C4-2B (cell line): Measurements from ENCODE around the gene KCNAB2.

Experiments
- H3K27ac ChIP-seq: fragments of 450-650 bp; 2 replicates; pipeline ENCODE4 v1.5.1; 2017
- ZFX ChIP-seq: fragments of 450-650 bp; IDR thresholded peaks from 2 replicates; pipeline ENCODE4 v1.6.1; 2017
- TF ChIP-seq, protein P1 (sequence below): fragments of 450-650 bp; conservative IDR thresholded peaks from 2 replicates; pipeline ENCODE4 v1.5.1; 2017; ENCODE audit warnings: mild to moderate bottlenecking

KCNAB2 gene

GRCh38 chr1:6080469-6080868, 34.8 kb downstream of the KCNAB2 start:
- H3K27ac ChIP-seq: no peak overlapping the region
- TF ChIP-seq, protein P1, sequence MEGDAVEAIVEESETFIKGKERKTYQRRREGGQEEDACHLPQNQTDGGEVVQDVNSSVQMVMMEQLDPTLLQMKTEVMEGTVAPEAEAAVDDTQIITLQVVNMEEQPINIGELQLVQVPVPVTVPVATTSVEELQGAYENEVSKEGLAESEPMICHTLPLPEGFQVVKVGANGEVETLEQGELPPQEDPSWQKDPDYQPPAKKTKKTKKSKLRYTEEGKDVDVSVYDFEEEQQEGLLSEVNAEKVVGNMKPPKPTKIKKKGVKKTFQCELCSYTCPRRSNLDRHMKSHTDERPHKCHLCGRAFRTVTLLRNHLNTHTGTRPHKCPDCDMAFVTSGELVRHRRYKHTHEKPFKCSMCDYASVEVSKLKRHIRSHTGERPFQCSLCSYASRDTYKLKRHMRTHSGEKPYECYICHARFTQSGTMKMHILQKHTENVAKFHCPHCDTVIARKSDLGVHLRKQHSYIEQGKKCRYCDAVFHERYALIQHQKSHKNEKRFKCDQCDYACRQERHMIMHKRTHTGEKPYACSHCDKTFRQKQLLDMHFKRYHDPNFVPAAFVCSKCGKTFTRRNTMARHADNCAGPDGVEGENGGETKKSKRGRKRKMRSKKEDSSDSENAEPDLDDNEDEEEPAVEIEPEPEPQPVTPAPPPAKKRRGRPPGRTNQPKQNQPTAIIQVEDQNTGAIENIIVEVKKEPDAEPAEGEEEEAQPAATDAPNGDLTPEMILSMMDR: no peak
- no peak for TF ChIP-seq ZFX

- TF ChIP-seq, protein P1: no peak
- TF ChIP-seq ZFX: no peak
- no peak overlapping the region for H3K27ac ChIP-seq
Observed at GRCh38 chr1:6081901-6082300, 36.2 kb downstream of the KCNAB2 start.

DNA sequence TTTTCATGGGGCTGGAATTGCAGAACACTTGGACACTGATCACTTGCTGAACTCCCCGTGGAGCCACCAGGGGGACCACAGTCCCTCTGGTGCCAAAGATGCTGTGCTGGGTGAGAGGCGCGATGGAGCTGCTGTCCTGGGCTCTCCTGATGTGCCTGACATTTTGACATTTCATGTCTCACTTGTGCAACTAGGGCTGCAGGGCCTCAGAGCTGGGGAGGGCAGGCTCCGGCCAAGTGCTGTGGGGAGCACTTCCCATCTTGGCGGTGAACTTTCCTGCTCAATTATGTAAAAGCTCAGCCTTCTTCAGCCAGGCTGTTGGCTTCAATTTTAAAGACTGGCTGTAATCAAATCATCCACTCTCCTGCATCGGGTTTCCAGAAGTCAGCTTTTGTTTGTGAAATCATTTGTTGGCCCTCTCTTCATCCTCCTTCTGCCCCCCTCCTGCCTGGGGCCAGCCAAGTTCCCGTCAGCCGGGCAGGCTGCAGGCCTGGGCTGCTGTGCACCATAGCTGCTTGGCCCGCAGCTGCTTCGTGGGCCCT, 36.8 kb downstream of the KCNAB2 start:
- no peak overlapping the region for H3K27ac ChIP-seq
- TF ChIP-seq, protein P1: no peak
- no peak for TF ChIP-seq ZFX

GRCh38 chr1:6083385-6083784, 37.7 kb downstream of the KCNAB2 start:
- H3K27ac ChIP-seq: no peak overlapping the region
- TF ChIP-seq ZFX: no peak
- TF ChIP-seq, protein P1: no peak

DNA sequence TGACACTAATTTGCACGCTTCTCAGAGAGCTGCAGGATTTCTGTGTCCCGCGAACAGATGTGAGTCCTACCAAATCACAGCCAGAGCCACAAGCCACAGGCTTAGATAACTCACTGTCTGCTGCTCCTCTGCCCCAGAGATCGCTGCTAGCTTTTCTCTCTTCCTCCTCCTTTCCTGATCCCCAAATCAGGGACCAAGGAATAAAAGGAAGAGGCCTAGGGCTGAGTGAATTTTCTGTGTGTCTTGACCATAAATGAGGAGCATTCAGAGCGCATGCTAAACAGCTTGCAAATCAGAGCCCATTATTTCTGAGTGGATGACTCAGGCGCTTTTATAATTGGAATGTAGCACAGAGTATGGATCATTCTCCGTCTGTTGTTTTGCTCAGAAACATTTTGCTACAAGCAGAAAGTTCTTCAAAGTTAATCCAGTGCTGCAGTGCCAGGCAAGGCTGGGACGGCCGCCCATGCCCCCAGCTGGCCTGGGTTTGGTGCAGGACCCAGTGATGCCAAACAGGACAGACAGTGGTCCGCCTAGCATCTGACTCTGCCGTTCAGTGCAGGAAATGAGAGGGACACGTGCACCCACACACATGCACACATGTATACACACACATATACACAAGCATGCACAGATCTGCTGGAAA, 38.2 kb downstream of the KCNAB2 start:
- TF ChIP-seq, protein P1: no peak
- no peak for TF ChIP-seq ZFX

DNA sequence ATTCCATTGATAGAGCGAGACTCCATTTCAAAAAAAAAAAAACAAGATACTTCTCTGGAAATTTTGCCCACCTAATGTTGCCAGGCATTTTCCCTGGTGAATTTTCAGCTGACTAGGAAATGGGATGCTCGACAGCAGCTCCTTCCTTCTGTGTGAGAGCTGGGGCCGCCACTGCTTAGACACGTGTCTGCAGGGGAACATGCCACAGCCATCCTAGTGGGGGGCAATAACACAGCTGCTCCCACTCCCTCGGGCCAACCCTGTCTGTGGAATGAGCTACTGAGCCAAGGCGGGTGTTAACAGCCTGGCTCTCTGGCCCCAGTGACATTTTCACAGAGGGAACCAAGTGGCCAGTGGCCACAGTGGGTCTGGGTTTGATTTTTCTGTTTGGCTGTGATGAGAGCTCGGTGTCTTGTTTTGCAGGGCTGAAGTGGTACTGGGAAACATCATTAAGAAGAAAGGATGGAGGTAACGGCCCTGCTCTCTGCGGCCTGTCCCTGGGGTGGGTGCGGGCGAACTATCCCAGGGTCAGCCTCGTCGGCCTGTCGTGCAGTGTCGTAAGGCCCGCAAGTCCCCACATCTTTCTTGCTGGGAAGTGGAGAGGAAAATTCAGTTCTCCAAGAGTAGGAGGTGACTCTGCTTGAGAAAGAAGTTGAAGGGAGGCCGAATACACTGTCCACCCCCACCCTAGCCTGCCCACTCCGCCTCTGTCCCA, 39.2 kb downstream of the KCNAB2 start:
- H3K27ac ChIP-seq: no peak overlapping the region
- TF ChIP-seq ZFX: no peak
- TF ChIP-seq, protein P1: no peak

More for the DNA sequence above, 38.2 kb downstream of the KCNAB2 start:
- no peak overlapping the region for H3K27ac ChIP-seq

DNA sequence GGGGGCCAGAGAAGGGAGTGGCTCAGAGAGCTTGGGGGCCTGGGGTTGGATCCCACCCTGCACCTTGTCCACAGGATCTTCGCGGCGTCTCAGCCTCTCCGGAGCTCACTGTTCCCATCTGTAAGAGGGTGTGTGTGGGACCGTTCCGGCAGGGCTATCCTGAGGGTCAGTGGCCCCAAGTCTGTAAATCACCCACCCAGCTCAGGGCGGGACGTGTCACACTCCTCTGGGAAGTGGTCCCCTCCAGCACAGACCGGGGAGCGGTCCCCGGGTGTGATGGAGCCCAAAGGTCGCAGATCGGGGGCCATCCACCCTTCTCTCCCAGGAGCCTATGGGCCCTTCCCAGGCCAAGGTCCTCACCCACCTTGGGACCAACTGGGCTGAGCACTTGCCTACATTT, 40.0 kb downstream of the KCNAB2 start:
- no peak overlapping the region for H3K27ac ChIP-seq
- no peak for TF ChIP-seq ZFX
- TF ChIP-seq, protein P1: no peak
